Prostate gland (tissue), 2 donors: ENCODE data around the gene RAP1GAP. TPM values are rescaled to one million over a fixed set of nuclear protein-coding genes. Genes with fewer than 3 reads are reported as not detected.

Experiments used
- DNase-seq: peaks from one replicate; pipeline ENCODE4 v3.0.0-alpha.2; 2019; ENCODE audit warnings: low spot score
- H3K27ac ChIP-seq, 2 donors: fragments of 200-600 bp; sonication (generic); 2 replicates each; pipeline ENCODE4 v1.5.1; 2017 to 2019
- H3K27me3 ChIP-seq: fragments of 200-600 bp; sonication (generic); replicated peaks from 2 replicates; pipeline ENCODE4 v1.5.1; 2019; ENCODE audit not compliant: insufficient read depth
- H3K36me3 ChIP-seq, 2 donors: fragments of 200-600 bp; sonication (generic); 1 replicate in 1 of 2; 2 replicates in 1 of 2; pipeline versions ENCODE4 v1.5.1 to v1.8.1; 2017 to 2019
- H3K4me1 ChIP-seq: fragments of 200-600 bp; sonication (generic); replicated peaks from 2 replicates; pipeline ENCODE4 v1.5.1; 2019
- H3K4me3 ChIP-seq, 2 donors: fragments of 200-600 bp; sonication (generic); 2 replicates each; pipeline ENCODE4 v1.5.1; 2017 to 2019
- H3K9me3 ChIP-seq: fragments of 200-600 bp; sonication (generic); 2 replicates; pipeline ENCODE4 v1.5.1; 2017
- POLR2A ChIP-seq: fragments of 450-650 bp; IDR thresholded peaks from one replicate; pipeline ENCODE4 v1.6.1; 2016; ENCODE audit warnings: antibody characterized with exemption, mild to moderate bottlenecking
- POLR2AphosphoS5 ChIP-seq: sonication (generic); formaldehyde crosslinking; IDR thresholded peaks from one replicate; pipeline ENCODE4 v1.6.1; 2017; ENCODE audit warnings: antibody characterized with exemption
- WGBS: methylation state at CpG from one replicate; pipeline ENCODE4 v1.1.5; 2018; 5-methylcytosine and 5-hydroxymethylcytosine counted together
- intact Hi-C: fragments of 100-400 bp; cut with DNase I; formaldehyde crosslinking; loops from one replicate; pipeline ENCODE4 v1.14.2; 2022
- total RNA-seq, 2 donors: library from RNA; depleted of rRNA; stranded (reverse); fragments of >200 nt; gene quantifications; one replicate each; pipeline ENCODE4 v1.1.0, GENCODE V29; 2016
- TF ChIP-seq, protein P1 (sequence below), 4 experiments: fragments of 200-600 bp in 2 of 4; fragments of 450-650 bp in 2 of 4; sonication (generic) in 2 of 4; IDR thresholded peaks; 1 replicate in 3 of 4; 2 replicates in 1 of 4; pipeline ENCODE4 v1.5.1; 2016 to 2019; ENCODE audit warnings: antibody characterized with exemption in 4 of 4, mild to moderate bottlenecking in 2 of 4, moderate library complexity in 2 of 4

RAP1GAP gene
- total RNA-seq, 2 donors from 2014 or later = 22.9 to 36.1 TPM

DNA sequence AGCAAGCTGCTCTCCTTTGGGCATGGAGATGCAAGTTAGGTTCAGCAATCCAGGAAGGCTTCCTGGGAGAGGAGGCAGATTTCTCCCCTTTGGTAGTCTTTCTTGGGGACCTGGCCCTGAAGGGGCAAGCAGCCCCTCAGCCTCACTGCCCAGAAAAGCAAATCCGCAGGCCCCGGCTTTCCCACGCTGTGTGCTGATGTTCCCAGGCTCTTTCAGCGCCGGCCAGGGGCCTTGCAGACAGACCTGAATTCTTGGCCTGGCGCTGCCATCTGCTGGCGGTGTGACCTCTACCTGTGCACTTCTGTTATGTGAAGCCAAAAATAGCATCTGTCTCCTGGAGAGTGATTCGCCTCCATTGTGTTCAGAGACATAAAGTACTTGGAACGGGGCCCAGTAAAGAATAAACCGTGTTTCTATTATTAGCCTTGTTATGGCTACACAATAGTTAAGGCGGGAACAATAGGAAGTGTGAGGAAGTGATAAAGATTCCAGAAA is 95.1 kb downstream of the RAP1GAP start:
- intact Hi-C loops = loop anchor here (5.0 to 10.0 kb wide), 2 partner anchors 67 to 179 kb away; partner anchors contain the start of gene ALPL
- TF ChIP-seq, protein P1, sequence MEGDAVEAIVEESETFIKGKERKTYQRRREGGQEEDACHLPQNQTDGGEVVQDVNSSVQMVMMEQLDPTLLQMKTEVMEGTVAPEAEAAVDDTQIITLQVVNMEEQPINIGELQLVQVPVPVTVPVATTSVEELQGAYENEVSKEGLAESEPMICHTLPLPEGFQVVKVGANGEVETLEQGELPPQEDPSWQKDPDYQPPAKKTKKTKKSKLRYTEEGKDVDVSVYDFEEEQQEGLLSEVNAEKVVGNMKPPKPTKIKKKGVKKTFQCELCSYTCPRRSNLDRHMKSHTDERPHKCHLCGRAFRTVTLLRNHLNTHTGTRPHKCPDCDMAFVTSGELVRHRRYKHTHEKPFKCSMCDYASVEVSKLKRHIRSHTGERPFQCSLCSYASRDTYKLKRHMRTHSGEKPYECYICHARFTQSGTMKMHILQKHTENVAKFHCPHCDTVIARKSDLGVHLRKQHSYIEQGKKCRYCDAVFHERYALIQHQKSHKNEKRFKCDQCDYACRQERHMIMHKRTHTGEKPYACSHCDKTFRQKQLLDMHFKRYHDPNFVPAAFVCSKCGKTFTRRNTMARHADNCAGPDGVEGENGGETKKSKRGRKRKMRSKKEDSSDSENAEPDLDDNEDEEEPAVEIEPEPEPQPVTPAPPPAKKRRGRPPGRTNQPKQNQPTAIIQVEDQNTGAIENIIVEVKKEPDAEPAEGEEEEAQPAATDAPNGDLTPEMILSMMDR (IDR thresholded peaks at IDR 0.05) = peak in 3 of 4 experiments; percentile 46 to 75 (median 68)
- TF ChIP-seq POLR2A = no peak
- TF ChIP-seq POLR2AphosphoS5 = peak; percentile 76
- Histone ChIP-seq H3K27me3 (no peaks in the 10 kb centered on the region), H3K4me3 (no peak overlapping the region), H3K9me3 (no peaks in the 10 kb centered on the region), H3K27ac (peak overlapping the region; percentile 32 to 45), H3K4me1 (no peaks in the 10 kb centered on the region), H3K36me3 (no peaks in the 10 kb centered on the region)
- 8% methylated on average over 11 of the region's 11 CpGs for WGBS
- DNase-seq = peak; percentile 81

- Histone ChIP-seq H3K4me1 (no peaks in the 10 kb centered on the region), H3K4me3 (no peak overlapping the region), H3K27ac (no peak overlapping the region), H3K9me3 (no peaks in the 10 kb centered on the region), H3K27me3 (no peaks in the 10 kb centered on the region), H3K36me3 (no peaks in the 10 kb centered on the region)
- intact Hi-C loops = loop anchor here (5.0 to 10.0 kb wide), 2 partner anchors 66 to 179 kb away; partner anchors contain the start of gene ALPL
- 60% methylated on average over 11 of the region's 11 CpGs for WGBS
- no peak for DNase-seq
- TF ChIP-seq POLR2A = no peak
- TF ChIP-seq, protein P1 (IDR thresholded peaks at IDR 0.05) = no peak
These were observed 95.7 kb downstream of the RAP1GAP start for GRCh38 chr1:21573475-21573874.

GRCh38 chr1:21572735-21573277 is 96.4 kb downstream of the RAP1GAP start:
- DNase-seq = no peak
- Histone ChIP-seq H3K27ac (no peak overlapping the region), H3K36me3 (no peaks in the 10 kb centered on the region), H3K4me3 (no peak overlapping the region), H3K27me3 (no peaks in the 10 kb centered on the region), H3K9me3 (no peaks in the 10 kb centered on the region), H3K4me1 (no peaks in the 10 kb centered on the region)
- intact Hi-C loops = loop anchor here (5.0 to 10.0 kb wide), 2 partner anchors 66 to 178 kb away; partner anchors contain the start of gene ALPL
- 93% methylated on average over 13 of the region's 13 CpGs for WGBS
- TF ChIP-seq POLR2A (no peak), POLR2AphosphoS5 (no peak)
- TF ChIP-seq, protein P1 (IDR thresholded peaks at IDR 0.05) = no peak

- 88% methylated on average over 6 of the region's 6 CpGs for WGBS
- TF ChIP-seq POLR2A (no peak), POLR2AphosphoS5 (no peak)
- TF ChIP-seq, protein P1 (IDR thresholded peaks at IDR 0.05) = no peak
- no peaks in the 10 kb centered on the region for H3K36me3 ChIP-seq
- no peak overlapping the region for H3K27ac ChIP-seq
- no peak overlapping the region for H3K4me3 ChIP-seq
- intact Hi-C loops = loop anchor here (5.0 to 10.0 kb wide), 2 partner anchors 65 to 177 kb away; partner anchors contain the start of gene ALPL
- DNase-seq = no peak
- H3K27me3 ChIP-seq = no peaks in the 10 kb centered on the region
- H3K4me1 ChIP-seq = no peaks in the 10 kb centered on the region
- H3K9me3 ChIP-seq = no peaks in the 10 kb centered on the region
These were observed 96.9 kb downstream of the RAP1GAP start for GRCh38 chr1:21572221-21572620.

DNA sequence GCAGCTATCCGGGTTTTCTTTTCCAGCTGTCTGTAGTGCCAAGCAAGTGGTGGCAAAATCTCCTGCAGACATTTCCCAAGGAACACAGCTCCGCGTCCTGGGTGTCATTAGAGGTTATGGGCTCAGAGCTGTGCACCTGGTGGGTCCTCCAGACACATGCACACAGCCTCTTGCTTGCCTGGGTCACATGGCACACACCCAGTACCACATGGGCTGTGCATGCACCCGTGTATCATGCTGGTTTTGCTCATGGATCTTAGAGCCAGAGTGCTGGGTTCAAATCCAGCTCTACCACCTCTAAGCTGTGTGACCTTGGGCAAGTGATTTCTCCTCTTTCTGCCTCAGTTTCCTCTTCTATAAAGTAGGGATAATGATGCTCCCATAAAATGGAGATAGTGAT is 98.3 kb downstream of the RAP1GAP start:
- H3K27me3 ChIP-seq = no peaks in the 10 kb centered on the region
- no peaks in the 10 kb centered on the region for H3K36me3 ChIP-seq
- intact Hi-C loops = loop anchor here (5.0 to 10.0 kb wide), 2 partner anchors 64 to 176 kb away; partner anchors contain the start of gene ALPL
- TF ChIP-seq POLR2A (no peak), POLR2AphosphoS5 (no peak)
- TF ChIP-seq, protein P1 (IDR thresholded peaks at IDR 0.05) = no peak
- WGBS = 84% methylated on average over 4 of the region's 4 CpGs
- H3K27ac ChIP-seq = no peak overlapping the region
- DNase-seq = no peak
- no peaks in the 10 kb centered on the region for H3K9me3 ChIP-seq
- no peak overlapping the region for H3K4me3 ChIP-seq
- no peaks in the 10 kb centered on the region for H3K4me1 ChIP-seq
